K562 (cell line): ENCODE measurements around the gene GDF9. TPM values are rescaled to one million over a fixed set of nuclear protein-coding genes. Genes with fewer than 3 reads are reported as not detected.

Experiments
- CBX5 ChIP-seq: IDR thresholded peaks from 2 replicates; pipeline ENCODE4 v1.6.1; 2014; ENCODE audit warnings: low read depth, borderline replicate concordance
- EHMT2 ChIP-seq: fragments of 450-650 bp; IDR thresholded peaks from 2 replicates; pipeline ENCODE4 v1.6.1; 2018; ENCODE audit warnings: antibody characterized with exemption
- EP400 ChIP-seq: fragments of 450-650 bp; IDR thresholded peaks from 2 replicates; pipeline ENCODE4 v1.6.1; 2017; ENCODE audit warnings: antibody characterized with exemption, mild to moderate bottlenecking, moderate library complexity
- ETV1 ChIP-seq: fragments of 450-650 bp; conservative IDR thresholded peaks from 2 replicates; pipeline ENCODE4 v1.6.1; 2016; ENCODE audit warnings: missing genetic modification characterization, control low read depth, low read depth, missing compliant biosample characterization
- HDAC2 ChIP-seq: fragments of 450-650 bp; IDR thresholded peaks from 2 replicates; pipeline ENCODE4 v1.6.1; 2016; ENCODE audit warnings: mild to moderate bottlenecking
- HDAC6 ChIP-seq: IDR thresholded peaks from 2 replicates; pipeline ENCODE4 v1.6.1; 2012; ENCODE audit warnings: low read depth, mild to moderate bottlenecking, control low read depth, inconsistent platforms, low read length, moderate library complexity
- ILF3 ChIP-seq: fragments of 450-650 bp; IDR thresholded peaks from 2 replicates; pipeline ENCODE4 v1.6.1; 2018; ENCODE audit warnings: antibody characterized with exemption, mild to moderate bottlenecking, moderate library complexity, borderline replicate concordance
- LCOR ChIP-seq: sonication (generic); formaldehyde crosslinking; IDR thresholded peaks from 2 replicates; pipeline ENCODE4 v1.8.0; 2022; ENCODE audit warnings: mild to moderate bottlenecking, missing genetic modification reagents
- NBN ChIP-seq: fragments of 450-650 bp; IDR thresholded peaks from 2 replicates; pipeline ENCODE4 v1.6.1; 2016; ENCODE audit warnings: low read depth, mild to moderate bottlenecking
- POLR2AphosphoS5 ChIP-seq: IDR thresholded peaks from 2 replicates; pipeline ENCODE4 v1.6.1; 2011; ENCODE audit warnings: mild to moderate bottlenecking, low read depth, low read length, moderate library complexity; ENCODE audit not compliant: control insufficient read depth, insufficient read depth
- XRCC5 ChIP-seq: fragments of 200-400 bp; formaldehyde crosslinking; IDR thresholded peaks from 2 replicates; pipeline ENCODE4 v1.6.1; 2017; ENCODE audit warnings: low read depth, mild to moderate bottlenecking, low read length
- YY1 ChIP-seq, 3 experiments: IDR thresholded peaks; 2 replicates each; pipeline ENCODE4 v1.6.1; 2011; ENCODE audit warnings: low read length in 2 of 3, mild to moderate bottlenecking in 2 of 3, moderate library complexity in 2 of 3, borderline replicate concordance in 1 of 3, control low read depth in 1 of 3, low read depth in 1 of 3; ENCODE audit not compliant: insufficient read depth in 3 of 3, insufficient replicate concordance in 2 of 3, control insufficient read depth in 1 of 3, insufficient read length in 1 of 3; ENCODE audit errors: extremely low read depth in 1 of 3
- ZBTB7A ChIP-seq: IDR thresholded peaks from 2 replicates; pipeline ENCODE4 v1.6.1; 2011; ENCODE audit warnings: low read depth, mild to moderate bottlenecking, low read length, moderate library complexity, borderline replicate concordance; ENCODE audit not compliant: control insufficient read depth
- ZFPM2 ChIP-seq: fragments of 250-450 bp; sonication (Bioruptor Pico); IDR thresholded peaks from 2 replicates; pipeline ENCODE4 v1.5.1; 2022; ENCODE audit warnings: mild to moderate bottlenecking
- ZNF184 ChIP-seq: sonication (generic); formaldehyde crosslinking; IDR thresholded peaks from 2 replicates; pipeline ENCODE4 v1.5.0; 2020; ENCODE audit warnings: missing genetic modification reagents
- ZNF212 ChIP-seq: fragments of 450-650 bp; formaldehyde crosslinking; IDR thresholded peaks from 2 replicates; pipeline ENCODE4 v1.4.0; 2020; ENCODE audit warnings: mild to moderate bottlenecking
- ZNF282 ChIP-seq: sonication (generic); formaldehyde crosslinking; IDR thresholded peaks from 2 replicates; pipeline ENCODE4 v1.8.1; 2023; ENCODE audit warnings: missing genetic modification reagents
- polyA plus RNA-seq, 8 experiments: library from polyadenylated mRNA; depleted of rRNA in 4 of 8; stranded (reverse) in 5 of 8; unstranded in 3 of 8; fragments of >200 nt; fragmentation: Nextera tagmentation in 2 of 8; fragmentation: Illumina TruSeq in 1 of 8; extraction: Ambion mirVana in 2 of 8; extraction: Trizol in 1 of 8; gene quantifications; 2 replicates each; pipeline versions ENCODE4 v1.2.1 to v1.2.3, GENCODE V29; 2011 to 2014; ENCODE audit warnings: inconsistent platforms in 1 of 8, missing spikeins in 1 of 8
- total RNA-seq, 7 experiments: library from RNA; depleted of rRNA in 6 of 7; stranded (reverse); fragments of >200 nt in 6 of 7; fragmentation: Illumina TruSeq in 2 of 7; extraction: Trizol in 2 of 7; gene quantifications; 2 replicates each; pipeline versions ENCODE4 v1.2.1 to v1.2.3, GENCODE V29; 2011 to 2021; ENCODE audit warnings: low replicate concordance in 1 of 7
- TF ChIP-seq, protein P1 (sequence below): fragments of 450-650 bp; IDR thresholded peaks from 2 replicates; pipeline ENCODE4 v1.6.1; 2016
- TF ChIP-seq, protein P2 (sequence below): sonication (generic); formaldehyde crosslinking; IDR thresholded peaks from 2 replicates; pipeline ENCODE4 v1.9.0; 2022; ENCODE audit warnings: mild to moderate bottlenecking, missing genetic modification reagents
- TF ChIP-seq, protein P3 (sequence below): fragments of 250-450 bp; sonication (Bioruptor Pico); IDR thresholded peaks from 2 replicates; pipeline ENCODE4 v1.8.0; 2021; ENCODE audit warnings: mild to moderate bottlenecking, moderate library complexity
- TF ChIP-seq, protein P4 (sequence below): sonication (generic); formaldehyde crosslinking; IDR thresholded peaks from 2 replicates; pipeline ENCODE4 v1.4.0; 2020; ENCODE audit warnings: mild to moderate bottlenecking, missing genetic modification reagents

GDF9 gene
- total and polyA plus RNA-seq, 9 of the 15 experiments (the other 6 are each of a cell fraction or from before 2014, with no cell fraction given) = 0.10 to 0.70 (median 0.20) TPM; not detected in 1

DNA sequence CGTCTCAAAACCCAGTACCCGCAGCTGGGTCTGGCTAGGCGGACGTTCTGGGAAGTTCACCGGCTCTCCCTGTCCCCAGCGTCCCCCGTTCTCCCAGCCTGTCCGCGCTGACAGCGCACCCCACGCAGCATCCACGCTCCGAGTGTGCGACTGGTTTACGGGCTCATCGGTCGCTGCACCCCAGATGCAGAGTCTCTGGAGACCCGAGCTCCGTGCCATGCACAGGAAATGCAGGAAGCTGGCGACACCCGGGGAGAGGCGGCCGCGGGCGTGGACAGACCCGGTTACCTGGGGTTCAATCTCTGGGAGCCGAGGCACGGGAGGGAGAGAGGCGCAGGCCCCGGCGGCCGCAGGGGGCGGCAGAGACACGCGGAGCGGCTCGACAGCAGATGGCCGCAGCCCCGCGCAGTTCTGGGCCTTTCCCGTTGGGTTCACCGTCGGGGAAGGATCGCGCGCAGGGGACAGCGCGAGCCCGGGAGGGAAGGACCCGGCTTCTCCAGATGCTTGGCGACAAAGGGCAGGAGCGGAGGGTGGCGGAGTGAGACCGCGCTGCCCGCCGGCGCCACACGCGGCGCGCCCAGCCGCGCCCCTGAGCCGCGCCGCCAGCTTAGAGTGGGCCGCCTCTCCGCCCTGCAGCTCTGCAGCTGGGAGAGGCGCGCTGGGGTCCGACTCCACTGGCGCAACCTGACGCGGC lies 36.4 kb downstream of the GDF9 start (continued):
- TF ChIP-seq, protein P1, sequence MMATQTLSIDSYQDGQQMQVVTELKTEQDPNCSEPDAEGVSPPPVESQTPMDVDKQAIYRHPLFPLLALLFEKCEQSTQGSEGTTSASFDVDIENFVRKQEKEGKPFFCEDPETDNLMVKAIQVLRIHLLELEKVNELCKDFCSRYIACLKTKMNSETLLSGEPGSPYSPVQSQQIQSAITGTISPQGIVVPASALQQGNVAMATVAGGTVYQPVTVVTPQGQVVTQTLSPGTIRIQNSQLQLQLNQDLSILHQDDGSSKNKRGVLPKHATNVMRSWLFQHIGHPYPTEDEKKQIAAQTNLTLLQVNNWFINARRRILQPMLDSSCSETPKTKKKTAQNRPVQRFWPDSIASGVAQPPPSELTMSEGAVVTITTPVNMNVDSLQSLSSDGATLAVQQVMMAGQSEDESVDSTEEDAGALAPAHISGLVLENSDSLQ = no peak
- TF ChIP-seq, protein P2, sequence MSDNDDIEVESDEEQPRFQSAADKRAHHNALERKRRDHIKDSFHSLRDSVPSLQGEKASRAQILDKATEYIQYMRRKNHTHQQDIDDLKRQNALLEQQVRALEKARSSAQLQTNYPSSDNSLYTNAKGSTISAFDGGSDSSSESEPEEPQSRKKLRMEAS = peak; percentile 83
- no peak for TF ChIP-seq ZNF184 (CRISPR knock-in tag)
- TF ChIP-seq, protein P3, sequence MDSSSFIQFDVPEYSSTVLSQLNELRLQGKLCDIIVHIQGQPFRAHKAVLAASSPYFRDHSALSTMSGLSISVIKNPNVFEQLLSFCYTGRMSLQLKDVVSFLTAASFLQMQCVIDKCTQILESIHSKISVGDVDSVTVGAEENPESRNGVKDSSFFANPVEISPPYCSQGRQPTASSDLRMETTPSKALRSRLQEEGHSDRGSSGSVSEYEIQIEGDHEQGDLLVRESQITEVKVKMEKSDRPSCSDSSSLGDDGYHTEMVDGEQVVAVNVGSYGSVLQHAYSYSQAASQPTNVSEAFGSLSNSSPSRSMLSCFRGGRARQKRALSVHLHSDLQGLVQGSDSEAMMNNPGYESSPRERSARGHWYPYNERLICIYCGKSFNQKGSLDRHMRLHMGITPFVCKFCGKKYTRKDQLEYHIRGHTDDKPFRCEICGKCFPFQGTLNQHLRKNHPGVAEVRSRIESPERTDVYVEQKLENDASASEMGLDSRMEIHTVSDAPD = no peak
- no peak for TF ChIP-seq EHMT2
- no peak; the same call in 1 of the 2 replicates for TF ChIP-seq ZBTB7A
- TF ChIP-seq LCOR (CRISPR knock-in tag) = peak; percentile 76
- TF ChIP-seq ETV1 (tag) = peak; percentile 31
- TF ChIP-seq, protein P4, sequence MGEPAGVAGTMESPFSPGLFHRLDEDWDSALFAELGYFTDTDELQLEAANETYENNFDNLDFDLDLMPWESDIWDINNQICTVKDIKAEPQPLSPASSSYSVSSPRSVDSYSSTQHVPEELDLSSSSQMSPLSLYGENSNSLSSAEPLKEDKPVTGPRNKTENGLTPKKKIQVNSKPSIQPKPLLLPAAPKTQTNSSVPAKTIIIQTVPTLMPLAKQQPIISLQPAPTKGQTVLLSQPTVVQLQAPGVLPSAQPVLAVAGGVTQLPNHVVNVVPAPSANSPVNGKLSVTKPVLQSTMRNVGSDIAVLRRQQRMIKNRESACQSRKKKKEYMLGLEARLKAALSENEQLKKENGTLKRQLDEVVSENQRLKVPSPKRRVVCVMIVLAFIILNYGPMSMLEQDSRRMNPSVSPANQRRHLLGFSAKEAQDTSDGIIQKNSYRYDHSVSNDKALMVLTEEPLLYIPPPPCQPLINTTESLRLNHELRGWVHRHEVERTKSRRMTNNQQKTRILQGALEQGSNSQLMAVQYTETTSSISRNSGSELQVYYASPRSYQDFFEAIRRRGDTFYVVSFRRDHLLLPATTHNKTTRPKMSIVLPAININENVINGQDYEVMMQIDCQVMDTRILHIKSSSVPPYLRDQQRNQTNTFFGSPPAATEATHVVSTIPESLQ (CRISPR knock-in tag) = 0 out of 2 replicates have a peak, but pooled peaks have one; percentile 51
- peak; percentile 49; the same call in 1 of the 2 replicates for TF ChIP-seq CBX5
- 0 out of 2 replicates have a peak, but pooled peaks have one; percentile 26 for TF ChIP-seq NBN
- TF ChIP-seq HDAC2 = 0 out of 2 replicates have a peak, but pooled peaks have one; percentile 39
- no peak for TF ChIP-seq ILF3
- no peak for TF ChIP-seq POLR2AphosphoS5
- 0 out of 2 replicates have a peak, but pooled peaks have one; percentile 41 for TF ChIP-seq HDAC6
- TF ChIP-seq XRCC5 = peak; percentile 75; the same call in 1 of the 2 replicates
- no peak for TF ChIP-seq ZNF212
- peak; percentile 92; the same call in 1 of the 2 replicates for TF ChIP-seq ZNF282 (CRISPR knock-in tag)
- peak; percentile 64; the same call in 1 of the 2 replicates for TF ChIP-seq EP400
- peak; percentile 37 to 90 (median 79) for TF ChIP-seq YY1 (IDR thresholded peaks at IDR 0.05; ENCODE audit: borderline replicate concordance in 1 of 3, control insufficient read depth in 1 of 3, extremely low read depth in 1 of 3, insufficient read depth in 3 of 3, insufficient read length in 1 of 3, insufficient replicate concordance in 2 of 3, low read depth in 1 of 3, low read length in 2 of 3)
- TF ChIP-seq ZFPM2 = no peak
